Activated naive CD8-positive, alpha-beta T cell treated with anti-CD3 and anti-CD28 coated beads, Interleukin-2, amount 10 ng/mL, durations not matched to agents 7 days and 5 days (primary cell): ENCODE results near the gene TMEM243. TPM values are rescaled to one million over a fixed set of nuclear protein-coding genes. Genes with fewer than 3 reads are reported as not detected.
"Not testable (repeated sequence)": the region's sequence is repeated elsewhere in the genome, so short reads cannot be mapped to it uniquely, and the experiment has no call there.

ENCODE experiments used
- ATAC-seq: fragments of 150-1000 bp; cut with Tn5 transposase; one replicate; pipeline ENCODE4 v1.10.0; 2021; ENCODE audit warnings: low read depth, moderate library complexity
- POLR2A ChIA-PET: fragments of 350-600 bp; sonication (Branson Sonifier 250); formaldehyde crosslinking; loops from one replicate; lab custom pipeline; 2021; ENCODE audit warnings: antibody characterized with exemption; lab: Charles Lee
- DNase-seq: peaks from one replicate; pipeline ENCODE4 v3.0.0; 2021
- H3K27ac Mint-ChIP-seq: one replicate; pipeline ENCODE4 v1.8.0; 2022; ENCODE audit warnings: mild to moderate bottlenecking, mixed read lengths
- H3K27me3 Mint-ChIP-seq: one replicate; pipeline ENCODE4 v1.8.0; 2022; ENCODE audit warnings: mild to moderate bottlenecking, moderate library complexity, mixed read lengths
- H3K36me3 Mint-ChIP-seq: one replicate; pipeline ENCODE4 v1.8.0; 2021; ENCODE audit warnings: mild to moderate bottlenecking, mixed read lengths
- H3K4me1 Mint-ChIP-seq: one replicate; pipeline ENCODE4 v1.8.0; 2021; ENCODE audit warnings: mixed read lengths
- H3K4me3 Mint-ChIP-seq: one replicate; pipeline ENCODE4 v1.8.0; 2022; ENCODE audit warnings: mild to moderate bottlenecking, moderate library complexity, mixed read lengths
- H3K9me3 Mint-ChIP-seq: one replicate; pipeline ENCODE4 v1.8.0; 2021; ENCODE audit warnings: mixed read lengths
- total RNA-seq, 2 experiments: library from RNA; stranded (reverse); gene quantifications; one replicate each; pipeline ENCODE4 v1.2.3, GENCODE V29; 2021

TMEM243 gene
- total RNA-seq, 2 experiments from 2014 or later: 56.1 to 59.5 TPM

- Mint-ChIP-seq H3K4me3 (peak overlapping the region; percentile 98), H3K36me3 (peaks cover 6% of the 10 kb centered on the region), H3K4me1 (peaks cover 23% of the 10 kb centered on the region), H3K27me3 (peaks cover 6% of the 10 kb centered on the region), H3K9me3 (no peaks in the 10 kb centered on the region), H3K27ac (peak overlapping the region; percentile 99)
- POLR2A ChIA-PET: interaction anchor here (0.6 to 6.5 kb wide), 11 partner anchors 8 to 159 kb away, joined by 3 to 119 read pairs (median 5); partner anchors contain the start of genes CROT and DMTF1
- DNase-seq: peak; percentile 84
- ATAC-seq: peak; percentile 53
These were observed 648 bp upstream of the TMEM243 start for GRCh38 chr7:87220026-87220733.

DNA sequence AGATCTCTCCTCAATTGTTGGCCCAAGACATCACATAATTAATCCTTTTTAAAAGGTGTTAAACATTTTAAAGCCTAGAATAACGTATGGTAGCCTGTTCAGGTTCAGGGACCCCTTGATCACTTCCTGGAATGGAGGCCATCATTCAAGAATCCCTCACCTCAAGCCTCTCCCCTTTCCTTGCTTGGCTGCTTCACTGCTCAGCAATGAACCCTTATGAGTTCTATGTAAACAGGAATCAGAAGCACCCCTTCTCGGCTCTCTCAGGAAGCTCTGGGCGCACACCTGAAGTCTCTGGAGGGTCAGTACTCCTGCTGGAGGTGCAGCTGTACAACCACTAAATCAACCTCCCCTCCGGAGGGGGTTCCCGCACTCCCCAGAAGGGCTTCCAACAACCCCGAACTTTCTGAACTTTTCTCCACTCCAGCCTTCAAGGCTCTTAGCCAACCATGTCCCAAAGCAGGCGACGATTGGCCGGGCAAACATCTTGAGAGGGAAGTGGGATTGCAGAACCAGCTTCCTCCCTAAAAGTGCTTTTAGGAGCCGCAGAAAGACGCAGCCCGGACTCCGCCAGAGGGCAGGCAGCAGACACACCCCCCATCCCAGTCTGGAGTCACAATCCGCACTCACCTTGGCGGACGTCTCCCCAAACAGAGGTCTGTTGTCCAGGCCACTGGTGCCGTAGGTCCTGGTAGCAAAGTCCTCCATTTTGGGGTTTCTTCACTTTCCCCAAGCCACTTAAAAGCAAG lies 562 bp downstream of the TMEM243 start:
- ATAC-seq (peak; percentile 2), DNase-seq (no peak)
- Mint-ChIP-seq H3K27ac (peak overlapping the region; percentile 99), H3K27me3 (peaks cover 6% of the 10 kb centered on the region), H3K9me3 (no peaks in the 10 kb centered on the region), H3K4me3 (peak overlapping the region; percentile 98), H3K4me1 (peaks cover 30% of the 10 kb centered on the region), H3K36me3 (peaks cover 12% of the 10 kb centered on the region)
- POLR2A ChIA-PET: interaction anchor here (0.8 to 6.5 kb wide), 9 partner anchors 7 to 382 kb away, joined by 3 to 119 read pairs (median 3); partner anchors contain the start of genes ABCB1, CROT and DMTF1

DNA sequence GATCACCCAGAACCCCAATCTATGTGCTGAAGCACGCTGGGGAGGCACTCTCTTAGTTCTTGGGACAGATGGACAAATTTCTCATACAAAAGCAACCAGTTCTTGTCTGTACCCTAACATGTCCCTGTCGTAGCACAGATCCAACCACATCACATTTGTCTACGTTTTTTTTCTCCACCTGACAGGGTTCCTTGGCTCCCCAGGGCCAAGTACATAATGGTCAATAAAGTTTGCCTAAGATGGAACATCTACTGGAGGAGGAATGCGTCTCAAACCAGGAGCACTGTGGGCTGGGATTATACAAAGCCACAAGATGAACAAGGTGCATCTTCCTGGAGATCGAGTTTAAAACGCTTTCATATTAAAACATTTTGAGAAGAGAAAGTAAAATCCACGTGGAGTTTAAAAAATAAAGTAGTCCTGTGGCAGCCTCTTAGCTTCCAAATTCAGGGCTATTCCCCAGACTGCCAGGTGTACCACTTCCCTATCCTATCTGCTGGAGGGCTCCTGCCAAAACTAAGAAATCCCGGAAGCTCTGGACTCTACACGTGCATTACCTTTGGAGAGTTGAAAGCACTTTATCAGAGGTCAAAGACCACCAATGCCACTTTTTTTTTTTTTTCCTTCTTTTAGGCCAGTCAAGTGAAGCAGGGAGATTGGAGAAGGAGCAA lies 1.4 kb downstream of the TMEM243 start:
- Mint-ChIP-seq H3K27ac (peak overlapping the region; percentile 99), H3K4me3 (peak overlapping the region; percentile 98), H3K36me3 (peaks cover 16% of the 10 kb centered on the region), H3K4me1 (peaks cover 39% of the 10 kb centered on the region), H3K27me3 (peaks cover 6% of the 10 kb centered on the region), H3K9me3 (no peaks in the 10 kb centered on the region)
- DNase-seq (no peak), ATAC-seq (no peak)
- POLR2A ChIA-PET: interaction anchor here (0.9 to 6.5 kb wide), 4 partner anchors 45 to 658 kb away, joined by 3 to 119 read pairs (median 3); partner anchors contain the start of genes DBF4, DMTF1 and SLC25A40

- Mint-ChIP-seq H3K4me3 (peak overlapping the region; percentile 98), H3K27ac (peak overlapping the region; percentile 99), H3K27me3 (peaks cover 6% of the 10 kb centered on the region), H3K4me1 (peaks cover 50% of the 10 kb centered on the region), H3K9me3 (no peaks in the 10 kb centered on the region), H3K36me3 (peaks cover 20% of the 10 kb centered on the region)
- POLR2A ChIA-PET: interaction anchor here (0.9 to 6.5 kb wide), 8 partner anchors 9 to 660 kb away, joined by 3 to 119 read pairs (median 4); partner anchors contain the start of genes DBF4, DMTF1 and SLC25A40
- no peak for DNase-seq
- peak; percentile 28 for ATAC-seq
These were observed 2.6 kb downstream of the TMEM243 start for GRCh38 chr7:87216701-87217508.

DNA sequence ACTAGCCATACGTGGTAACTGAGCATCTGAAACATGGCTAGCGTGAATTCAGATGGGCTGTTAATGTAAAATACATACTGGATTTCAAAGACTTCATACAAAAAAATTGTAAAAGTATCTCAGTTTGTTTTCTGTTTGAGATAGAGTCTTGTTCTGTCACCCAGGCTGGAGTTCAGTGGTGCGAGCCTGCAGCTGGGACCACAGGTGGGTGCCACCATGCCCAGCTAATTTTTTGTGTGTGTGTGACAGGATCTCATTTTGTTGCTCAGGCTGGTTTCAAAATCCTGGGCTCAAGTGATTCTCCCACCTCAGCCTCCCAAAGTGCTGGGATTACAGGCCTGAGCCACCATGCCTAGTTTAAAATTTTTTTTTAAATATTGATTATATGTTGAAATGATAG lies 4.5 kb downstream of the TMEM243 start:
- Mint-ChIP-seq H3K4me3 (no peak overlapping the region), H3K27me3 (no peaks in the 10 kb centered on the region), H3K27ac (no peak overlapping the region), H3K9me3 (no peaks in the 10 kb centered on the region), H3K36me3 (peaks cover 23% of the 10 kb centered on the region), H3K4me1 (peaks cover 58% of the 10 kb centered on the region)
- ATAC-seq (no peak), DNase-seq (no peak)
- POLR2A ChIA-PET: no interaction called here

DNA sequence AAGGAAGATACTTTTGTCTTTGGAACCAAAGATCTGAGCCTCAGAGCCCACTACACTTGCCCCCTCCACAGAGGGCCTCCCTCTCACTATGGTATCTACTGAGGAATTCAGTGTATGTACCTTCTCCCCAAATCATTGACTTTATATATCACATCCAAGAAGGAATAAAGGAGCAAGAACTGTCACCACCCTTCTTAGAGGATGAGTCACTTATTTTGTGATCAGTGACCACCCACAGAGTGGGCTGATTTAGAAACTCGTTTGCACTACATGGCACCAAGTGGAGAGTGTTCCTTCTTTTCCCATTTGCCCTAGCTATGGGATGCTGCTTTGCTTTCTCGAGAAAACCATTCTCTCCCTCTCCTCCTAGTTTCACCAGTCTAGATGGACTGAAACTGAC lies 5.7 kb downstream of the TMEM243 start:
- Mint-ChIP-seq H3K36me3 (peaks cover 31% of the 10 kb centered on the region), H3K9me3 (peaks cover 5% of the 10 kb centered on the region), H3K27ac (peak overlapping the region; percentile 97), H3K4me1 (peaks cover 64% of the 10 kb centered on the region), H3K27me3 (no peaks in the 10 kb centered on the region), H3K4me3 (peak overlapping the region; percentile 59)
- DNase-seq: no peak
- POLR2A ChIA-PET: interaction anchor here (0.9 to 4.8 kb wide), 3 partner anchors 7 to 60 kb away, joined by 3 to 50 read pairs (median 21); partner anchors contain the start of genes DMTF1 and TMEM243
- no peak for ATAC-seq

- peaks cover 68% of the 10 kb centered on the region for H3K4me1 Mint-ChIP-seq
- no peak for DNase-seq
- peak overlapping the region; percentile 97 for H3K27ac Mint-ChIP-seq
- POLR2A ChIA-PET: interaction anchor here (1.2 to 4.8 kb wide), 3 partner anchors 8 to 60 kb away, joined by 5 to 50 read pairs (median 21); partner anchors contain the start of genes DMTF1 and TMEM243
- peaks cover 32% of the 10 kb centered on the region for H3K36me3 Mint-ChIP-seq
- H3K27me3 Mint-ChIP-seq: no peaks in the 10 kb centered on the region
- no peak for ATAC-seq
- peaks cover 8% of the 10 kb centered on the region for H3K9me3 Mint-ChIP-seq
- peak overlapping the region; percentile 81 for H3K4me3 Mint-ChIP-seq
These were observed 6.3 kb downstream of the TMEM243 start for GRCh38 chr7:87213252-87213651.

- Mint-ChIP-seq H3K9me3 (peaks cover 8% of the 10 kb centered on the region), H3K27ac (peak overlapping the region; percentile 97), H3K4me3 (peak overlapping the region; percentile 81), H3K36me3 (peaks cover 39% of the 10 kb centered on the region), H3K27me3 (no peaks in the 10 kb centered on the region), H3K4me1 (peaks cover 65% of the 10 kb centered on the region)
- no peak for ATAC-seq
- POLR2A ChIA-PET: interaction anchor here (1.2 to 4.8 kb wide), 4 partner anchors 9 to 59 kb away, joined by 3 to 50 read pairs (median 13); partner anchors contain the start of genes DMTF1 and TMEM243
- no peak for DNase-seq
These were observed 7.0 kb downstream of the TMEM243 start for GRCh38 chr7:87212498-87212897.

DNA sequence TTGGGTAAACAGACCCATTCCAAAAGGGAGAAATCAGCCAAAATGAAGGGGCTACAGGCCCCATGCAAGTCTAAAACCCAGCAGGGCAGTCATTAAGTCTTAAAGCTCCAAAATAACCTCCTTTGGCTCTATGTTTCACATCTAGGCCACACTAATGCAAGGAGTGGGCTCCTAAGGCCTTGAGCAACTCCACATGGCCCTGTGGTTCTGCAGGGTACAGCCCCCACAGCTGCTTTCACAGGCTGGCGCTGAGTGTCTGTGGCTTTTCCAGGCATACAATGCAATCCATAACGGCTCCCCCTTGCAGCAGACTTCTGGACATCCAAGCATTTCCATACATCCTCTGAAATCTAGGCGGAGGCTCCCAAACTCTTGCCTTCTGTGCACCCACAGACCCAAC lies 9.0 kb downstream of the TMEM243 start:
- peaks cover 54% of the 10 kb centered on the region for H3K4me1 Mint-ChIP-seq
- H3K36me3 Mint-ChIP-seq: peaks cover 54% of the 10 kb centered on the region

GRCh38 chr7:87209295-87209924 lies 10.1 kb downstream of the TMEM243 start:
- POLR2A ChIA-PET: no interaction called here
- DNase-seq (no peak), ATAC-seq (no peak)
- Mint-ChIP-seq H3K4me1 (peaks cover 50% of the 10 kb centered on the region), H3K9me3 (peaks cover 20% of the 10 kb centered on the region), H3K27ac (peak overlapping the region; percentile 37), H3K27me3 (no peaks in the 10 kb centered on the region), H3K36me3 (peaks cover 63% of the 10 kb centered on the region), H3K4me3 (no peak overlapping the region)

More for the DNA sequence above, 9.0 kb downstream of the TMEM243 start:
- Mint-ChIP-seq H3K27me3 (no peaks in the 10 kb centered on the region), H3K4me3 (no peak overlapping the region), H3K27ac (peak overlapping the region; percentile 97), H3K9me3 (peaks cover 16% of the 10 kb centered on the region)
- POLR2A ChIA-PET: interaction anchor here (3.8 to 4.8 kb wide), 2 partner anchors 11 to 57 kb away, joined by 21 to 50 read pairs; partner anchors contain the start of genes DMTF1 and TMEM243
- ATAC-seq (no peak), DNase-seq (no peak)

DNA sequence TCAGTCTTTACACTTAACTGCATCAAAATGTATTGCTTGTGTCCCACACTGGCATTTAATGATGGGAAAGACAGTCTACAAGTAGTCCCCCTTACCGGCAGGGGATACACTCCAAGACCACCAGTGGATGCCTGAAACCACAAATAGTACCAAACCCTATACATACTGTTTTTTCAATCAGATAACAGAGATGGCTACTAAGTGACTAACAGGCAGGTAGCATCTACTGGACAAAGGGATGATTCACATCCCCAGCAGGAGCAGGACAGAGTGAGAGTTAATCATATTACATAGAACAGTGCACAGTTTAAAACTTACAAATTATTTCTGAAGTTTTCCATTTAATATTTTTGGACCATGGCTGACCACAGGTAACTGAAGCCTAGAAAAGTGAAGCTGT lies 13.2 kb downstream of the TMEM243 start:
- H3K36me3 Mint-ChIP-seq: peaks cover 78% of the 10 kb centered on the region
- POLR2A ChIA-PET: no interaction called here
- ATAC-seq (no peak), DNase-seq (no peak)
- H3K9me3 Mint-ChIP-seq: peaks cover 33% of the 10 kb centered on the region
- peaks cover 24% of the 10 kb centered on the region for H3K4me1 Mint-ChIP-seq
- H3K27me3 Mint-ChIP-seq: no peaks in the 10 kb centered on the region
- no peak overlapping the region for H3K4me3 Mint-ChIP-seq
- H3K27ac Mint-ChIP-seq: no peak overlapping the region

- ATAC-seq, H3K27ac Mint-ChIP-seq, H3K4me3 Mint-ChIP-seq, POLR2A ChIA-PET, H3K27me3 Mint-ChIP-seq, DNase-seq: not testable (repeated sequence)
- Mint-ChIP-seq H3K9me3 (peaks cover 33% of the 10 kb centered on the region), H3K36me3 (peaks cover 82% of the 10 kb centered on the region), H3K4me1 (peaks cover 20% of the 10 kb centered on the region)
These were observed 13.8 kb downstream of the TMEM243 start for GRCh38 chr7:87205701-87206100.
